ENCODE measurements around the gene NUMB.

GRCh38 chr14:73324533-73324932 lies 133.8 kb downstream of the NUMB start:
- TF ChIP-seq, protein P1, sequence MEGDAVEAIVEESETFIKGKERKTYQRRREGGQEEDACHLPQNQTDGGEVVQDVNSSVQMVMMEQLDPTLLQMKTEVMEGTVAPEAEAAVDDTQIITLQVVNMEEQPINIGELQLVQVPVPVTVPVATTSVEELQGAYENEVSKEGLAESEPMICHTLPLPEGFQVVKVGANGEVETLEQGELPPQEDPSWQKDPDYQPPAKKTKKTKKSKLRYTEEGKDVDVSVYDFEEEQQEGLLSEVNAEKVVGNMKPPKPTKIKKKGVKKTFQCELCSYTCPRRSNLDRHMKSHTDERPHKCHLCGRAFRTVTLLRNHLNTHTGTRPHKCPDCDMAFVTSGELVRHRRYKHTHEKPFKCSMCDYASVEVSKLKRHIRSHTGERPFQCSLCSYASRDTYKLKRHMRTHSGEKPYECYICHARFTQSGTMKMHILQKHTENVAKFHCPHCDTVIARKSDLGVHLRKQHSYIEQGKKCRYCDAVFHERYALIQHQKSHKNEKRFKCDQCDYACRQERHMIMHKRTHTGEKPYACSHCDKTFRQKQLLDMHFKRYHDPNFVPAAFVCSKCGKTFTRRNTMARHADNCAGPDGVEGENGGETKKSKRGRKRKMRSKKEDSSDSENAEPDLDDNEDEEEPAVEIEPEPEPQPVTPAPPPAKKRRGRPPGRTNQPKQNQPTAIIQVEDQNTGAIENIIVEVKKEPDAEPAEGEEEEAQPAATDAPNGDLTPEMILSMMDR (IDR thresholded peaks at IDR 0.05): no peak
- TF ChIP-seq POLR2A (IDR thresholded peaks at IDR 0.05): no peak
